Prostate gland (tissue), 2 donors: Measurements from ENCODE around the gene MARK3.

ENCODE experiments used
- CTCF ChIP-seq, 4 experiments: fragments of 200-600 bp in 2 of 4; fragments of 450-650 bp in 2 of 4; sonication (generic) in 2 of 4; IDR thresholded peaks; 1 replicate in 3 of 4; 2 replicates in 1 of 4; pipeline ENCODE4 v1.5.1; 2016 to 2019; ENCODE audit warnings: antibody characterized with exemption in 4 of 4, mild to moderate bottlenecking in 2 of 4, moderate library complexity in 2 of 4
- POLR2A ChIP-seq: fragments of 450-650 bp; IDR thresholded peaks from one replicate; pipeline ENCODE4 v1.6.1; 2016; ENCODE audit warnings: antibody characterized with exemption, mild to moderate bottlenecking
- POLR2AphosphoS5 ChIP-seq: sonication (generic); formaldehyde crosslinking; IDR thresholded peaks from one replicate; pipeline ENCODE4 v1.6.1; 2017; ENCODE audit warnings: antibody characterized with exemption

GRCh38 chr14:103532216-103533136, 147.3 kb downstream of the MARK3 start:
- no peak for TF ChIP-seq POLR2A
- no peak for TF ChIP-seq CTCF (IDR thresholded peaks at IDR 0.05)
- TF ChIP-seq POLR2AphosphoS5 = no peak
